Measurements from ENCODE around the gene CD33. TPM values are rescaled to one million over a fixed set of nuclear protein-coding genes. Genes with fewer than 3 reads are reported as not detected.

Gene CD33
- total and polyA plus RNA-seq, 2 experiments from 2014 or later, result 0.23 to 0.57 TPM

DNA sequence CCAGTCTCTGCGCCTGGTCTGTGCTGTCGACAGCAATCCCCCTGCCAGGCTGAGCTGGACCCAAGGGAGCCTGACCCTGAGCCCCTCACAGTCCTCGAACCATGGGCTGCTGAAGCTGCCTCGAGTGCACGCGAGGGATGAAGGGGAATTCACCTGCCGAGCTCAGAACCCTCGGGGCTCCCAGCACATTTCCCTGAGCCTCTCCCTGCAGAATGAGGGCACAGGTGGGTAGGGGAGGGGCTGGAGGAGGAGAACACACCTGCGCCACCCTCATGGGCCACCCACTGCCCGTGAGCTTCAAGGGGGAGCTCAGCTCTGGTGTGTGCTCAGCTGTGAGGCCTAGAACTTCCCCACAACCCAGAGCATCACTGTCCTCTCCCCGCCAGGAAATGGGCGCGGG, 38.6 kb upstream of the CD33 start:
- H3K9me3 ChIP-seq (ENCODE audit: low read depth), result no peaks in the 10 kb centered on the region
- H3K9me2 ChIP-seq (replicated peaks; ENCODE audit: insufficient read depth), result no peaks in the 10 kb centered on the region
- peaks cover 8% of the 10 kb centered on the region for H3K27me3 ChIP-seq
- H3K4me2 ChIP-seq, result no peak overlapping the region
- no peak overlapping the region for H3K4me3 ChIP-seq
- H3K79me2 ChIP-seq, result no peaks in the 10 kb centered on the region
- H3K27ac ChIP-seq, result no peak overlapping the region
- no peaks in the 10 kb centered on the region for H3K36me3 ChIP-seq (replicated peaks; ENCODE audit: insufficient read depth, low read depth)
- no peak overlapping the region for H2AFZ ChIP-seq
- WGBS (ENCODE audit: low lambda C conversion rate, missing lambda C conversion rate), result 84% methylated on average over 13 of the region's 13 CpGs
- TF ChIP-seq EZH2phosphoT487 (IDR thresholded peaks at IDR 0.05; ENCODE audit: low read depth, severe bottlenecking, unreplicated experiment) (no peak), EZH2 (IDR thresholded peaks at IDR 0.05; ENCODE audit: borderline replicate concordance) (no peak), CTCF (IDR thresholded peaks at IDR 0.05; ENCODE audit: poor library complexity) (no peak)
- H4K20me1 ChIP-seq (ENCODE audit: insufficient read depth, poor library complexity, severe bottlenecking), result no peaks in the 10 kb centered on the region
- no peak for DNase-seq (ENCODE audit: low spot score)
- no peaks in the 10 kb centered on the region for H3K4me1 ChIP-seq (ENCODE audit: insufficient read depth)

DNA sequence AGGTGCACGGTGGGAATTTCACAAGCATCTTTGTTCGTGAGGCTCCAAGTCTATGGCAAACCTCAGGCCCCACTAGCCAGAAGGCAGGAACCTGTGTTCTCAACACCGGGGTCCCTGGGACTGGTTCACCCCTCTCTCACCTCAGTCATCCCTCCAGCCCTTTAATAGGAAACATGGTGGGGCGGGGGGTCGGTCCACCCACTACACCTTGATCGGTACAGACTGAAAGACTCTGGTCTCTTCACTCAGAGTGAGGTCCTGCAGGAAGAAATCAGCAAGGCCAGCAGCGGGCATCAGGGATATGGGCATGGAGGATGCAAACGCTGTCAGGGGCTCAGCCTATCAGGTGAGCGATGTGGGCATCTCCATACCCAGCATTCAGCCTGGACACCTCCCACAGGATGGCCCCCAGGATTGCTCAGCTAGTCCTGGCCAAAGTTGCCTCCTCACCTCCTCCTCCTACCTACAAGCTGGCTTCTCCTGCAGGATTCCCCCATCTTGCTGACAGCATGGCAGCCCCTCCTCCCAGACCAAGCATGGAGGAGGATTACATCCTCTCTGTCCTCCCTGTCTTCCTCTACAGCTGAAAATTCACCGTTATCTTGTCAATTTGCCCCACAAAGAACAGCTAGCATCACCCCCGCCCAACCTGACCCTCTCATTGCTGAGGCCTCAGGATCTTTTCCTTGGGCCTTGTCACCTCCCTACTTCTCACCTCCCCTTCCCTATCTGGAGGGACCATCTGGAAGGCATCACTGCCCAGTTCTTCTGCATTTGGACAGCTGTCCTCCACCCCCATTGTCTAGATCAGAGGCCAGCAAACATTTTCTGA, 37.3 kb upstream of the CD33 start:
- no peak overlapping the region for H2AFZ ChIP-seq
- no peak for TF ChIP-seq EZH2 (IDR thresholded peaks at IDR 0.05; ENCODE audit: borderline replicate concordance)
- no peak for TF ChIP-seq EZH2phosphoT487 (IDR thresholded peaks at IDR 0.05; ENCODE audit: low read depth, severe bottlenecking, unreplicated experiment)
- no peak for TF ChIP-seq CTCF (IDR thresholded peaks at IDR 0.05; ENCODE audit: poor library complexity)
- H3K4me2 ChIP-seq, result no peak overlapping the region
- no peaks in the 10 kb centered on the region for H3K4me1 ChIP-seq (ENCODE audit: insufficient read depth)
- H3K27me3 ChIP-seq, result peaks cover 8% of the 10 kb centered on the region
- DNase-seq (ENCODE audit: low spot score), result no peak
- WGBS (ENCODE audit: low lambda C conversion rate, missing lambda C conversion rate), result 88% methylated on average over 11 of the region's 11 CpGs
- no peaks in the 10 kb centered on the region for H3K9me2 ChIP-seq (replicated peaks; ENCODE audit: insufficient read depth)
- H4K20me1 ChIP-seq (ENCODE audit: insufficient read depth, poor library complexity, severe bottlenecking), result no peaks in the 10 kb centered on the region
- H3K9me3 ChIP-seq (ENCODE audit: low read depth), result no peaks in the 10 kb centered on the region
- no peak overlapping the region for H3K27ac ChIP-seq
- H3K4me3 ChIP-seq, result no peak overlapping the region
- no peaks in the 10 kb centered on the region for H3K36me3 ChIP-seq (replicated peaks; ENCODE audit: insufficient read depth, low read depth)
- no peaks in the 10 kb centered on the region for H3K79me2 ChIP-seq

DNA sequence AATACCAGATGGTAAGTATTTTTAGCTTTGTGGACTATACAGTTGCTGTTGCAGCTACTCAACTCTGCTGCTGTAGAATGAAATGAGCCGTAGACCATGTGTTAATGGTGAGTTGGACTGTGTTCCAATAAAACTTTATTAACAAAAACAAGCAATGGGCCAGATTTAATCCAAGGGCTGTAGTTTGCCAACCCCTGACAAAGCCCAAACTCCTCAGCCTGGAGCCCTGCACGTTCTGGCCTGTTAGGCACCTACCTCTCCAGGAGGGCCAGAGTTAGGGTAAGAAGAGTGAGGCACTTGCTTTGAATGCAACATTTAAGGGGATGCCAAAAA, 36.7 kb upstream of the CD33 start:
- H4K20me1 ChIP-seq (ENCODE audit: insufficient read depth, poor library complexity, severe bottlenecking), result no peaks in the 10 kb centered on the region
- no peaks in the 10 kb centered on the region for H3K79me2 ChIP-seq
- H3K4me3 ChIP-seq, result no peak overlapping the region
- H3K36me3 ChIP-seq (replicated peaks; ENCODE audit: insufficient read depth, low read depth), result no peaks in the 10 kb centered on the region
- peaks cover 8% of the 10 kb centered on the region for H3K27me3 ChIP-seq
- no peak for DNase-seq (ENCODE audit: low spot score)
- WGBS (ENCODE audit: low lambda C conversion rate, missing lambda C conversion rate), result 88% methylated on average over 2 of the region's 2 CpGs
- no peak overlapping the region for H3K4me2 ChIP-seq
- H3K9me2 ChIP-seq (replicated peaks; ENCODE audit: insufficient read depth), result no peaks in the 10 kb centered on the region
- TF ChIP-seq EZH2phosphoT487 (IDR thresholded peaks at IDR 0.05; ENCODE audit: low read depth, severe bottlenecking, unreplicated experiment) (no peak), EZH2 (IDR thresholded peaks at IDR 0.05; ENCODE audit: borderline replicate concordance) (no peak), CTCF (IDR thresholded peaks at IDR 0.05; ENCODE audit: poor library complexity) (no peak)
- no peak overlapping the region for H2AFZ ChIP-seq
- H3K4me1 ChIP-seq (ENCODE audit: insufficient read depth), result no peaks in the 10 kb centered on the region
- H3K27ac ChIP-seq, result no peak overlapping the region
- no peaks in the 10 kb centered on the region for H3K9me3 ChIP-seq (ENCODE audit: low read depth)

Data from hepatocyte (in vitro differentiated cells).